HEK293 (cell line): ENCODE results near the gene ESPL1.

Experiments
- CTCF ChIA-PET: fragments of 350-600 bp; formaldehyde crosslinking; extraction: SDS; loops from one replicate; lab custom pipeline; 2021; ENCODE audit warnings: antibody characterized with exemption; lab: Yijun Ruan, JAX
- POLR2A ChIA-PET: fragments of 300-600 bp; formaldehyde crosslinking; extraction: SDS; loops from one replicate; lab custom pipeline; 2020; ENCODE audit warnings: antibody characterized with exemption, inconsistent platforms; lab: Yijun Ruan, JAX
- H3K27ac ChIP-seq: fragments of 200-500 bp; sonication (Bioruptor generic); 2 replicates; pipeline ENCODE4 v1.5.1; 2014; ENCODE audit warnings: low read depth, low read length, control low read depth, inconsistent platforms; ENCODE audit errors: extremely low read depth
- H3K36me3 ChIP-seq, 2 experiments: fragments of 200-500 bp in 1 of 2; sonication (Bioruptor generic) in 1 of 2; 1 replicate in 1 of 2; 2 replicates in 1 of 2; pipeline ENCODE4 v1.5.1; 2014 to 2017; ENCODE audit warnings: inconsistent platforms in 2 of 2, low read length in 2 of 2; ENCODE audit not compliant: control insufficient read depth in 2 of 2, insufficient read depth in 1 of 2
- H3K4me1 ChIP-seq: fragments of 200-500 bp; sonication (Bioruptor generic); 2 replicates; pipeline ENCODE4 v1.5.1; 2014; ENCODE audit warnings: mild to moderate bottlenecking, low read length, inconsistent platforms; ENCODE audit not compliant: control insufficient read depth, insufficient read depth
- H3K4me3 ChIP-seq: 2 replicates; pipeline ENCODE4 v1.5.1; 2011; ENCODE audit warnings: low read depth, mild to moderate bottlenecking, control low read depth, low read length, moderate library complexity
- H3K9me3 ChIP-seq: fragments of 200-500 bp; sonication (Bioruptor generic); 2 replicates; pipeline ENCODE4 v1.5.1; 2014; ENCODE audit warnings: low read depth, low read length, inconsistent platforms; ENCODE audit not compliant: control insufficient read depth, insufficient read depth
- KLF1 ChIP-seq: fragments of 450-650 bp; formaldehyde crosslinking; IDR thresholded peaks from 2 replicates; pipeline ENCODE4 v1.5.1; 2016; ENCODE audit warnings: missing biosample characterization, missing genetic modification characterization
- SCRT2 ChIP-seq: fragments of 450-650 bp; formaldehyde crosslinking; IDR thresholded peaks from 2 replicates; pipeline ENCODE4 v1.5.1; 2016; ENCODE audit warnings: missing biosample characterization, missing genetic modification characterization
- ZFHX2 ChIP-seq: fragments of 450-650 bp; formaldehyde crosslinking; conservative IDR thresholded peaks from 2 replicates; pipeline ENCODE4 v1.5.1; 2016; ENCODE audit warnings: missing biosample characterization, missing genetic modification characterization
- ZNF157 ChIP-seq: fragments of 450-650 bp; formaldehyde crosslinking; IDR thresholded peaks from 2 replicates; pipeline ENCODE4 v1.5.1; 2016; ENCODE audit warnings: missing biosample characterization, missing genetic modification characterization
- ZNF169 ChIP-seq: fragments of 450-650 bp; formaldehyde crosslinking; IDR thresholded peaks from 2 replicates; pipeline ENCODE4 v1.5.1; 2016; ENCODE audit warnings: missing biosample characterization, missing genetic modification characterization
- ZNF324 ChIP-seq: fragments of 450-650 bp; formaldehyde crosslinking; IDR thresholded peaks from 2 replicates; pipeline ENCODE4 v1.5.1; 2016; ENCODE audit warnings: missing biosample characterization, missing genetic modification characterization
- ZNF341 ChIP-seq: fragments of 450-650 bp; formaldehyde crosslinking; IDR thresholded peaks from 2 replicates; pipeline ENCODE4; 2016; ENCODE audit warnings: low read depth, missing biosample characterization, missing genetic modification characterization
- ZNF623 ChIP-seq: fragments of 450-650 bp; formaldehyde crosslinking; IDR thresholded peaks from 2 replicates; pipeline ENCODE4 v1.5.1; 2016; ENCODE audit warnings: missing biosample characterization, missing genetic modification characterization
- ZNF701 ChIP-seq: fragments of 450-650 bp; formaldehyde crosslinking; IDR thresholded peaks from 2 replicates; pipeline ENCODE4 v1.5.1; 2016; ENCODE audit warnings: missing biosample characterization, missing genetic modification characterization
- ZNF747 ChIP-seq: fragments of 450-650 bp; formaldehyde crosslinking; IDR thresholded peaks from 2 replicates; pipeline ENCODE4 v1.5.1; 2016; ENCODE audit warnings: missing biosample characterization, missing genetic modification characterization
- ZXDB ChIP-seq: fragments of 450-650 bp; formaldehyde crosslinking; IDR thresholded peaks from 2 replicates; pipeline ENCODE4 v1.5.1; 2016; ENCODE audit warnings: missing biosample characterization, missing genetic modification characterization
- TF ChIP-seq, protein P1 (sequence below): fragments of 450-650 bp; formaldehyde crosslinking; IDR thresholded peaks from 2 replicates; pipeline ENCODE4 v1.5.1; 2016; ENCODE audit warnings: missing biosample characterization, missing genetic modification characterization
- TF ChIP-seq, protein P2 (sequence below): fragments of 450-650 bp; formaldehyde crosslinking; IDR thresholded peaks from 2 replicates; pipeline ENCODE4 v1.5.1; 2016; ENCODE audit warnings: missing biosample characterization, missing genetic modification characterization
- TF ChIP-seq, protein P3 (sequence below): fragments of 450-650 bp; formaldehyde crosslinking; IDR thresholded peaks from 2 replicates; pipeline ENCODE4 v1.5.1; 2016; ENCODE audit warnings: missing biosample characterization, missing genetic modification characterization
- TF ChIP-seq, protein P4 (sequence below): fragments of 450-650 bp; formaldehyde crosslinking; IDR thresholded peaks from 2 replicates; pipeline ENCODE4 v1.5.1; 2017; ENCODE audit warnings: missing biosample characterization, missing genetic modification characterization
- TF ChIP-seq, protein P5 (sequence below): fragments of 450-650 bp; formaldehyde crosslinking; IDR thresholded peaks from 2 replicates; pipeline ENCODE4 v1.5.1; 2017; ENCODE audit warnings: missing biosample characterization, mild to moderate bottlenecking, missing genetic modification characterization, moderate library complexity
- TF ChIP-seq, protein P6 (sequence below): fragments of 450-650 bp; formaldehyde crosslinking; IDR thresholded peaks from 2 replicates; pipeline ENCODE4 v1.5.1; 2016; ENCODE audit warnings: missing biosample characterization, missing genetic modification characterization

Gene ESPL1

DNA sequence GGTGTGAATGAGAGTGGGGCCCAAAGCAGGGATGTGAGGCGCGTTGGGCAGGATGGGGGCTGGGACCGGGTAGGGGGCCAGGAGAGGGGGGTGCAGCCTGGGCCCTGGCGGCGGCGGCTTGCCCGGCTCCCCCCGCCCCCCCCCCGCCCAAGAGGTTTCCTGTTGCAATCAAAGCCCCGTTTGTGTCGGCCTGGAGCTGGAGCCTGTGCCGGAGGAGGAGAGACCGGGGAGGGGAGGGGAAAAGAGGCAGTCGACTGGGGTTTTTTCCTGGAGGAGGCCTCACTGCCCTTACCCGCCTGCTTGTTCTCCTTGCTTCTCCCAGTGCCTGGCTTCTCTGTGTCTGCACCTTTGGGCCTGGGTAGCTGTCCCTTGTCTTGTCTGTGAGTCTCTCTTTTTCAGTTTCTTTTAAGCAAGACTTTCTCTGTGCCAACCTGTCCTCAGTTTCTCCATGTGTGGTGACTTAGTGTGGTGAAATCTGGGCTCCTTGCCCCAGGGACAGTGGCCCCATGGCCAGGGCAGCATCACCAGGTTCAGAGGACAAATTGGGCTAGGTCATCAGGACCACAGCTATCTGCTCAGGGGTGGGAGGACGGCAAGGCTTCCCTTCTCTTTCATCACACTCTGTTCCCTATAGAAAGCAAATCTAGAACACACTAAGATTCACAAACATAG lies 44.6 kb upstream of the ESPL1 start (continued):
- TF ChIP-seq ZNF169 (tag by site-specific recombination), result no peak
- TF ChIP-seq, protein P1, sequence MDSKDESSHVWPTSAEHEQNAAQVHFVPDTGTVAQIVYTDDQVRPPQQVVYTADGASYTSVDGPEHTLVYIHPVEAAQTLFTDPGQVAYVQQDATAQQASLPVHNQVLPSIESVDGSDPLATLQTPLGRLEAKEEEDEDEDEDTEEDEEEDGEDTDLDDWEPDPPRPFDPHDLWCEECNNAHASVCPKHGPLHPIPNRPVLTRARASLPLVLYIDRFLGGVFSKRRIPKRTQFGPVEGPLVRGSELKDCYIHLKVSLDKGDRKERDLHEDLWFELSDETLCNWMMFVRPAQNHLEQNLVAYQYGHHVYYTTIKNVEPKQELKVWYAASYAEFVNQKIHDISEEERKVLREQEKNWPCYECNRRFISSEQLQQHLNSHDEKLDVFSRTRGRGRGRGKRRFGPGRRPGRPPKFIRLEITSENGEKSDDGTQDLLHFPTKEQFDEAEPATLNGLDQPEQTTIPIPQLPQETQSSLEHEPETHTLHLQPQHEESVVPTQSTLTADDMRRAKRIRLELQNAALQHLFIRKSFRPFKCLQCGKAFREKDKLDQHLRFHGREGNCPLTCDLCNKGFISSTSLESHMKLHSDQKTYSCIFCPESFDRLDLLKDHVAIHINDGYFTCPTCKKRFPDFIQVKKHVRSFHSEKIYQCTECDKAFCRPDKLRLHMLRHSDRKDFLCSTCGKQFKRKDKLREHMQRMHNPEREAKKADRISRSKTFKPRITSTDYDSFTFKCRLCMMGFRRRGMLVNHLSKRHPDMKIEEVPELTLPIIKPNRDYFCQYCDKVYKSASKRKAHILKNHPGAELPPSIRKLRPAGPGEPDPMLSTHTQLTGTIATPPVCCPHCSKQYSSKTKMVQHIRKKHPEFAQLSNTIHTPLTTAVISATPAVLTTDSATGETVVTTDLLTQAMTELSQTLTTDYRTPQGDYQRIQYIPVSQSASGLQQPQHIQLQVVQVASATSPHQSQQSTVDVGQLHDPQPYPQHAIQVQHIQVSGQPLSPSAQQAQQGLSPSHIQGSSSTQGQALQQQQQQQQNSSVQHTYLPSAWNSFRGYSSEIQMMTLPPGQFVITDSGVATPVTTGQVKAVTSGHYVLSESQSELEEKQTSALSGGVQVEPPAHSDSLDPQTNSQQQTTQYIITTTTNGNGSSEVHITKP (tag by site-specific recombination), result 0 out of 2 replicates have a peak, but pooled peaks have one; percentile 69
- 0 out of 2 replicates have a peak, but pooled peaks have one; percentile 34 for TF ChIP-seq ZNF157 (tag by site-specific recombination)
- TF ChIP-seq, protein P2, sequence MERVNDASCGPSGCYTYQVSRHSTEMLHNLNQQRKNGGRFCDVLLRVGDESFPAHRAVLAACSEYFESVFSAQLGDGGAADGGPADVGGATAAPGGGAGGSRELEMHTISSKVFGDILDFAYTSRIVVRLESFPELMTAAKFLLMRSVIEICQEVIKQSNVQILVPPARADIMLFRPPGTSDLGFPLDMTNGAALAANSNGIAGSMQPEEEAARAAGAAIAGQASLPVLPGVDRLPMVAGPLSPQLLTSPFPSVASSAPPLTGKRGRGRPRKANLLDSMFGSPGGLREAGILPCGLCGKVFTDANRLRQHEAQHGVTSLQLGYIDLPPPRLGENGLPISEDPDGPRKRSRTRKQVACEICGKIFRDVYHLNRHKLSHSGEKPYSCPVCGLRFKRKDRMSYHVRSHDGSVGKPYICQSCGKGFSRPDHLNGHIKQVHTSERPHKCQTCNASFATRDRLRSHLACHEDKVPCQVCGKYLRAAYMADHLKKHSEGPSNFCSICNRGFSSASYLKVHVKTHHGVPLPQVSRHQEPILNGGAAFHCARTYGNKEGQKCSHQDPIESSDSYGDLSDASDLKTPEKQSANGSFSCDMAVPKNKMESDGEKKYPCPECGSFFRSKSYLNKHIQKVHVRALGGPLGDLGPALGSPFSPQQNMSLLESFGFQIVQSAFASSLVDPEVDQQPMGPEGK (tag by site-specific recombination), result peak; percentile 41
- no peak for TF ChIP-seq ZNF747
- TF ChIP-seq, protein P3, sequence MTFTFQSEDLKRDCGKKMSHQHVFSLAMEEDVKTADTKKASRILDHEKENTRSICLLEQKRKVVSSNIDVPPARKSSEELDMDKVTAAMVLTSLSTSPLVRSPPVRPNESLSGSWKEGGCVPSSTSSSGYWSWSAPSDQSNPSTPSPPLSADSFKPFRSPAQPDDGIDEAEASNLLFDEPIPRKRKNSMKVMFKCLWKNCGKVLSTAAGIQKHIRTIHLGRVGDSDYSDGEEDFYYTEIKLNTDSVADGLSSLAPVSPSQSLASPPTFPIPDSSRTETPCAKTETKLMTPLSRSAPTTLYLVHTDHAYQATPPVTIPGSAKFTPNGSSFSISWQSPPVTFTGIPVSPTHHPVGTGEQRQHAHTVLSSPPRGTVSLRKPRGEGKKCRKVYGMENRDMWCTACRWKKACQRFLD, result no peak
- TF ChIP-seq, protein P4, sequence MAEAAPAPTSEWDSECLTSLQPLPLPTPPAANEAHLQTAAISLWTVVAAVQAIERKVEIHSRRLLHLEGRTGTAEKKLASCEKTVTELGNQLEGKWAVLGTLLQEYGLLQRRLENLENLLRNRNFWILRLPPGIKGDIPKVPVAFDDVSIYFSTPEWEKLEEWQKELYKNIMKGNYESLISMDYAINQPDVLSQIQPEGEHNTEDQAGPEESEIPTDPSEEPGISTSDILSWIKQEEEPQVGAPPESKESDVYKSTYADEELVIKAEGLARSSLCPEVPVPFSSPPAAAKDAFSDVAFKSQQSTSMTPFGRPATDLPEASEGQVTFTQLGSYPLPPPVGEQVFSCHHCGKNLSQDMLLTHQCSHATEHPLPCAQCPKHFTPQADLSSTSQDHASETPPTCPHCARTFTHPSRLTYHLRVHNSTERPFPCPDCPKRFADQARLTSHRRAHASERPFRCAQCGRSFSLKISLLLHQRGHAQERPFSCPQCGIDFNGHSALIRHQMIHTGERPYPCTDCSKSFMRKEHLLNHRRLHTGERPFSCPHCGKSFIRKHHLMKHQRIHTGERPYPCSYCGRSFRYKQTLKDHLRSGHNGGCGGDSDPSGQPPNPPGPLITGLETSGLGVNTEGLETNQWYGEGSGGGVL (tag by site-specific recombination), result peak; percentile 30; the same call in 1 of the 2 replicates
- no peak for TF ChIP-seq ZNF324
- TF ChIP-seq ZNF701 (tag by site-specific recombination), result no peak
- TF ChIP-seq, protein P5, sequence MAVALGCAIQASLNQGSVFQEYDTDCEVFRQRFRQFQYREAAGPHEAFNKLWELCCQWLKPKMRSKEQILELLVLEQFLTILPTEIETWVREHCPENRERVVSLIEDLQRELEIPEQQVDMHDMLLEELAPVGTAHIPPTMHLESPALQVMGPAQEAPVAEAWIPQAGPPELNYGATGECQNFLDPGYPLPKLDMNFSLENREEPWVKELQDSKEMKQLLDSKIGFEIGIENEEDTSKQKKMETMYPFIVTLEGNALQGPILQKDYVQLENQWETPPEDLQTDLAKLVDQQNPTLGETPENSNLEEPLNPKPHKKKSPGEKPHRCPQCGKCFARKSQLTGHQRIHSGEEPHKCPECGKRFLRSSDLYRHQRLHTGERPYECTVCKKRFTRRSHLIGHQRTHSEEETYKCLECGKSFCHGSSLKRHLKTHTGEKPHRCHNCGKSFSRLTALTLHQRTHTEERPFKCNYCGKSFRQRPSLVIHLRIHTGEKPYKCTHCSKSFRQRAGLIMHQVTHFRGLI (tag by site-specific recombination), result no peak

DNA sequence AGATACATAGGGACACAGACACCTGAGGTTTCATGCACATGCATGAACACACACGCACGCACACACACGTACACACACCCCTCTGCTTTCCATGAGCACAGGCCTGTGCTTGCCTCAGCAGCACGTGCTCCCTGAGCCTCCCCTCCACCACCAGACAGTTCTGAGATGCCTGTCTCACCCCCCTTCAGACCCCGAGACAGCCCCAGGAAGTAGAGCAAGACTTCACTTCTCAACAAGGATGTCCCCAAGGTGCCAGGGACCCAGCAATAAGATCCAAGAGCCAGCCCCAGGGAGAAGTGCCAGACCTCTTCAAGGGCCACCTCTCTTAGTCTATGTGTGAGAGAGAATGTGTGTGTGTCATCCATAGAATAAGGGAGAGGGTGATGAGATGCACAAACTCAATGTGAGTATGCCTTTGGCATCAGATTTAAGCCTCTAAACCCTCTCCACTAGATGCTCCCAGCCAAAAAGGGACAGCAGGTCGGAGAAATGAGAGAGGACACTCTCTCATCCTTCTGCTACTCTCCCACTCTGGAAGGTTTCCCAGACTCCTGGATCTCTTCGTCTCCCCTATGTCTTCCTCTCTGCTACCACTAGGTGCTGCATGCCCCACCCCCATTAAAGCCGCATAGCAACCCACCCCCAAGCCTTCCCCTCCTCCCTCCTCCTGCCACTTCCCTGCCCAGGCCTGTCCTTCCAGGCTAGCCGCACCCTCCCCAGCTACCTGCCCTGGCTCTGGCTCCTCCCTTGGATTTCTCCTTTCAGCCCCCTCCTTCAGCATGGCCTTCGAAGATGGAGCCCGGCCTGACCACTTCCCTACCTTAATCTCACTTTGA lies 43.8 kb upstream of the ESPL1 start:
- ChIA-PET CTCF (interaction anchor here (0.6 to 1.3 kb wide), 6 partner anchors 9 to 62 kb away, joined by 3 to 5 read pairs (median 3); no protein-coding TSS in a partner anchor), POLR2A (interaction anchor here (0.6 to 1.0 kb wide), 3 partner anchors 10 to 901 kb away, joined by 3 to 5 read pairs (median 4); no protein-coding TSS in a partner anchor)
- no peak overlapping the region for H3K4me3 ChIP-seq
- H3K9me3 ChIP-seq, result no peaks in the 10 kb centered on the region
- H3K36me3 ChIP-seq, result no peaks in the 10 kb centered on the region
- peaks cover 4% of the 10 kb centered on the region for H3K4me1 ChIP-seq
- H3K27ac ChIP-seq, result no peak overlapping the region
- TF ChIP-seq ZFHX2 (tag by site-specific recombination) (peak; percentile 14; the same call in 1 of the 2 replicates), KLF1 (tag by site-specific recombination) (peak; percentile 15; the same call in 1 of the 2 replicates), ZNF623 (tag by site-specific recombination) (no peak), ZNF341 (peak; percentile 56), SCRT2 (tag by site-specific recombination) (no peak), ZXDB (tag by site-specific recombination) (no peak)
- TF ChIP-seq, protein P4 (tag by site-specific recombination), result peak; percentile 41
- TF ChIP-seq, protein P6, sequence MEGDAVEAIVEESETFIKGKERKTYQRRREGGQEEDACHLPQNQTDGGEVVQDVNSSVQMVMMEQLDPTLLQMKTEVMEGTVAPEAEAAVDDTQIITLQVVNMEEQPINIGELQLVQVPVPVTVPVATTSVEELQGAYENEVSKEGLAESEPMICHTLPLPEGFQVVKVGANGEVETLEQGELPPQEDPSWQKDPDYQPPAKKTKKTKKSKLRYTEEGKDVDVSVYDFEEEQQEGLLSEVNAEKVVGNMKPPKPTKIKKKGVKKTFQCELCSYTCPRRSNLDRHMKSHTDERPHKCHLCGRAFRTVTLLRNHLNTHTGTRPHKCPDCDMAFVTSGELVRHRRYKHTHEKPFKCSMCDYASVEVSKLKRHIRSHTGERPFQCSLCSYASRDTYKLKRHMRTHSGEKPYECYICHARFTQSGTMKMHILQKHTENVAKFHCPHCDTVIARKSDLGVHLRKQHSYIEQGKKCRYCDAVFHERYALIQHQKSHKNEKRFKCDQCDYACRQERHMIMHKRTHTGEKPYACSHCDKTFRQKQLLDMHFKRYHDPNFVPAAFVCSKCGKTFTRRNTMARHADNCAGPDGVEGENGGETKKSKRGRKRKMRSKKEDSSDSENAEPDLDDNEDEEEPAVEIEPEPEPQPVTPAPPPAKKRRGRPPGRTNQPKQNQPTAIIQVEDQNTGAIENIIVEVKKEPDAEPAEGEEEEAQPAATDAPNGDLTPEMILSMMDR (tag by site-specific recombination), result peak; percentile 27; the same call in 1 of the 2 replicates
